HUES6 (cell line): ENCODE results near the gene MPHOSPH10.
A peak's percentile ranks its signal among the peaks of the same experiment; 100 is the strongest.

ENCODE experiments used
- H3K27ac ChIP-seq: 2 replicates; pipeline ENCODE4 v1.7.0; 2013; ENCODE audit warnings: low read depth, mild to moderate bottlenecking, low read length, inconsistent platforms
- H3K27me3 ChIP-seq: 2 replicates; pipeline ENCODE4 v1.6.1; 2013; ENCODE audit warnings: low read length; ENCODE audit not compliant: control insufficient read depth, insufficient read depth
- H3K36me3 ChIP-seq: 2 replicates; pipeline ENCODE4 v1.6.1; 2013; ENCODE audit warnings: low read length; ENCODE audit not compliant: control insufficient read depth, insufficient read depth
- H3K4me1 ChIP-seq: 2 replicates; pipeline ENCODE4 v1.6.1; 2013; ENCODE audit warnings: low read length; ENCODE audit not compliant: control insufficient read depth, insufficient read depth
- H3K4me3 ChIP-seq: 2 replicates; pipeline ENCODE4 v1.5.1; 2013; ENCODE audit warnings: low read depth, low read length
- H3K9ac ChIP-seq: one replicate; pipeline ENCODE4 v1.6.1; 2013; ENCODE audit warnings: mild to moderate bottlenecking, low read length
- H3K9me3 ChIP-seq: 2 replicates; pipeline ENCODE4 v1.6.1; 2013; ENCODE audit warnings: low read depth, low read length; ENCODE audit not compliant: control insufficient read depth, insufficient read depth

MPHOSPH10 gene

GRCh38 chr2:71150082-71150816, 19.8 kb downstream of the MPHOSPH10 start:
- Histone ChIP-seq H3K36me3 (peaks cover 50% of the 10 kb centered on the region), H3K9ac (no peak overlapping the region), H3K4me1 (no peaks in the 10 kb centered on the region), H3K9me3 (no peaks in the 10 kb centered on the region), H3K4me3 (no peak overlapping the region), H3K27ac (no peak overlapping the region), H3K27me3 (no peaks in the 10 kb centered on the region)

GRCh38 chr2:71151620-71152019, 21.2 kb downstream of the MPHOSPH10 start:
- Histone ChIP-seq H3K9me3 (no peaks in the 10 kb centered on the region), H3K4me1 (peaks cover 8% of the 10 kb centered on the region), H3K4me3 (no peak overlapping the region), H3K9ac (no peak overlapping the region), H3K36me3 (peaks cover 39% of the 10 kb centered on the region), H3K27ac (no peak overlapping the region), H3K27me3 (peaks cover 2% of the 10 kb centered on the region; the same call in 1 of the 2 replicates)

GRCh38 chr2:71153585-71154224, 23.3 kb downstream of the MPHOSPH10 start:
- Histone ChIP-seq H3K27ac (no peak overlapping the region), H3K27me3 (peaks cover 2% of the 10 kb centered on the region; the same call in 1 of the 2 replicates), H3K9ac (no peak overlapping the region), H3K36me3 (peaks cover 19% of the 10 kb centered on the region), H3K4me3 (no peak overlapping the region), H3K4me1 (peaks cover 15% of the 10 kb centered on the region), H3K9me3 (no peaks in the 10 kb centered on the region)

- no peak overlapping the region for H3K9ac ChIP-seq
- H3K4me1 ChIP-seq: peaks cover 15% of the 10 kb centered on the region
- no peaks in the 10 kb centered on the region for H3K9me3 ChIP-seq
- no peak overlapping the region for H3K27ac ChIP-seq
- peaks cover 2% of the 10 kb centered on the region; the same call in 1 of the 2 replicates for H3K27me3 ChIP-seq
- H3K4me3 ChIP-seq: no peak overlapping the region
- H3K36me3 ChIP-seq: peaks cover 13% of the 10 kb centered on the region
Observed at GRCh38 chr2:71154279-71154678, 23.8 kb downstream of the MPHOSPH10 start.

GRCh38 chr2:71154798-71155197, 24.4 kb downstream of the MPHOSPH10 start:
- H3K27ac ChIP-seq: no peak overlapping the region
- H3K4me3 ChIP-seq: no peak overlapping the region
- no peaks in the 10 kb centered on the region for H3K9me3 ChIP-seq
- peaks cover 2% of the 10 kb centered on the region; the same call in 1 of the 2 replicates for H3K27me3 ChIP-seq
- H3K36me3 ChIP-seq: peaks cover 8% of the 10 kb centered on the region
- no peak overlapping the region for H3K9ac ChIP-seq
- H3K4me1 ChIP-seq: peaks cover 15% of the 10 kb centered on the region

- no peak overlapping the region for H3K4me3 ChIP-seq
- no peak overlapping the region for H3K27ac ChIP-seq
- H3K36me3 ChIP-seq: no peaks in the 10 kb centered on the region
- peaks cover 15% of the 10 kb centered on the region for H3K4me1 ChIP-seq
- no peaks in the 10 kb centered on the region for H3K9me3 ChIP-seq
- H3K27me3 ChIP-seq: peaks cover 2% of the 10 kb centered on the region; the same call in 1 of the 2 replicates
- H3K9ac ChIP-seq: no peak overlapping the region
Observed at GRCh38 chr2:71155846-71156245, 25.4 kb downstream of the MPHOSPH10 start.

GRCh38 chr2:71156573-71156972, 26.1 kb downstream of the MPHOSPH10 start:
- no peak overlapping the region for H3K27ac ChIP-seq
- no peaks in the 10 kb centered on the region for H3K36me3 ChIP-seq
- no peak overlapping the region for H3K4me3 ChIP-seq
- peaks cover 2% of the 10 kb centered on the region; the same call in 1 of the 2 replicates for H3K27me3 ChIP-seq
- no peak overlapping the region for H3K9ac ChIP-seq
- H3K9me3 ChIP-seq: no peaks in the 10 kb centered on the region
- peaks cover 15% of the 10 kb centered on the region for H3K4me1 ChIP-seq

- Histone ChIP-seq H3K9ac (peak overlapping the region; percentile 13), H3K4me1 (peaks cover 15% of the 10 kb centered on the region), H3K27me3 (peaks cover 2% of the 10 kb centered on the region; the same call in 1 of the 2 replicates), H3K4me3 (peak overlapping the region; percentile 33; the same call in 1 of the 2 replicates), H3K9me3 (no peaks in the 10 kb centered on the region), H3K36me3 (no peaks in the 10 kb centered on the region), H3K27ac (no peak overlapping the region)
Observed at GRCh38 chr2:71157124-71157793, 26.8 kb downstream of the MPHOSPH10 start.

- Histone ChIP-seq H3K27me3 (no peaks in the 10 kb centered on the region), H3K27ac (no peak overlapping the region), H3K4me3 (no peak overlapping the region), H3K9ac (no peak overlapping the region), H3K4me1 (no peaks in the 10 kb centered on the region), H3K36me3 (no peaks in the 10 kb centered on the region), H3K9me3 (no peaks in the 10 kb centered on the region)
Observed at GRCh38 chr2:71166812-71167211, 36.4 kb downstream of the MPHOSPH10 start.

- H3K36me3 ChIP-seq: no peaks in the 10 kb centered on the region
- H3K4me3 ChIP-seq: no peak overlapping the region
- no peaks in the 10 kb centered on the region for H3K27me3 ChIP-seq
- H3K9me3 ChIP-seq: no peaks in the 10 kb centered on the region
- H3K4me1 ChIP-seq: peaks cover 5% of the 10 kb centered on the region
- H3K9ac ChIP-seq: no peak overlapping the region
- no peak overlapping the region for H3K27ac ChIP-seq
Observed at GRCh38 chr2:71173096-71173495, 42.7 kb downstream of the MPHOSPH10 start.

GRCh38 chr2:71174207-71174606, 43.8 kb downstream of the MPHOSPH10 start:
- H3K9me3 ChIP-seq: no peaks in the 10 kb centered on the region
- H3K27ac ChIP-seq: no peak overlapping the region
- H3K4me1 ChIP-seq: peaks cover 5% of the 10 kb centered on the region
- H3K4me3 ChIP-seq: no peak overlapping the region
- H3K9ac ChIP-seq: no peak overlapping the region
- H3K27me3 ChIP-seq: no peaks in the 10 kb centered on the region
- H3K36me3 ChIP-seq: no peaks in the 10 kb centered on the region
